GM18868 (cell line): ENCODE data around the gene MNX1.

ENCODE experiments used
- ATAC-seq: cut with Tn5 transposase; IDR thresholded peaks from one replicate; pipeline ENCODE4 v1.9.1; 2021; ENCODE audit warnings: mild to moderate bottlenecking, moderate library complexity; ENCODE audit not compliant: unreplicated experiment

MNX1 gene

DNA sequence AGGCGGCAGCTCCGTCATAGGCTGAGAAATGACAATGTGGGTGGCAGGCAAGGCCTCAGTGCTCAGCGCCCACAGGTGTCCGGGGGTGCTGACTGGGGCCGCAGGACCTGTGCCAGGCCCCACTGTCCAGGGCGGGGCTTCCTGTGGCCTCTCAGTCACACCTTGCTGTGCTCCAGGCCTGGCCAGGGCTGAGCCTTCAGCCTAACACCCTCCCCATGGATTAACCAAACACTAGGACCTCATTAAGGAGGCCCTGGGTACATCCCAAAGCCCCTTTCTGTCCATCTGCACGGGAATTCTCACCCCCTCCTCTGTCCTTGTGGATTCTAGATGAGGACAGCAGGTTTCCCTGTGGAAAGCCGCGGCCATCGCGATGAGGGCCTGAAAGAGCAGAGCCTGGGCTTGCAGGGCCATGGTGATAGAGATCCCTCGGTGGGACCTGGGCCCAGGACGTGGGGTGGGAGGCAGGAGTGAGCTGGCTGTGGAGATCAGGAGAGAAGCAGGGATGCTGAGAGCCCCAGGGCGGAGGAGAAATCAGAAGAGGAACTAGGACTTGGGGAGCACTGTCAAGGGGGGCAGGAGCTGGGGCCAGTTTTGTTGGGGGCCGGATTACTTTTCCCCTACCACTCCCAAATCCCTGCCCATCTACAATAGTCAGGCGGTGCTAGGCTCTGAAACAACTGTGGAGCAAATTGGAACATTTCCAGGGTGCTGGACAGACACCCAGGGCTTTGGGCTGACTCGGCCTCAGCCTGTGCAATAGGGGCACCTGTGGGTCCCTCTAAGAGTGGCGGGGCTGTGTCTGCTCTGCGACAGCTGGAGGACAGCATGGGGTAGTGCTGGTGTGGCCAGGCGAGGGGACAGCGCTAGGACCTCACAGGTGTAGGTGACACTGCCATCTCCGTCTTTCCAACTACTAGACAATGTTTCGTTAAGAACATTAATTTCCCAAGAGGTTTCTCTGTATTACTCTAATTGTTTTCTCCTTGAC lies 23.3 kb upstream of the MNX1 start:
- ATAC-seq: no peak

DNA sequence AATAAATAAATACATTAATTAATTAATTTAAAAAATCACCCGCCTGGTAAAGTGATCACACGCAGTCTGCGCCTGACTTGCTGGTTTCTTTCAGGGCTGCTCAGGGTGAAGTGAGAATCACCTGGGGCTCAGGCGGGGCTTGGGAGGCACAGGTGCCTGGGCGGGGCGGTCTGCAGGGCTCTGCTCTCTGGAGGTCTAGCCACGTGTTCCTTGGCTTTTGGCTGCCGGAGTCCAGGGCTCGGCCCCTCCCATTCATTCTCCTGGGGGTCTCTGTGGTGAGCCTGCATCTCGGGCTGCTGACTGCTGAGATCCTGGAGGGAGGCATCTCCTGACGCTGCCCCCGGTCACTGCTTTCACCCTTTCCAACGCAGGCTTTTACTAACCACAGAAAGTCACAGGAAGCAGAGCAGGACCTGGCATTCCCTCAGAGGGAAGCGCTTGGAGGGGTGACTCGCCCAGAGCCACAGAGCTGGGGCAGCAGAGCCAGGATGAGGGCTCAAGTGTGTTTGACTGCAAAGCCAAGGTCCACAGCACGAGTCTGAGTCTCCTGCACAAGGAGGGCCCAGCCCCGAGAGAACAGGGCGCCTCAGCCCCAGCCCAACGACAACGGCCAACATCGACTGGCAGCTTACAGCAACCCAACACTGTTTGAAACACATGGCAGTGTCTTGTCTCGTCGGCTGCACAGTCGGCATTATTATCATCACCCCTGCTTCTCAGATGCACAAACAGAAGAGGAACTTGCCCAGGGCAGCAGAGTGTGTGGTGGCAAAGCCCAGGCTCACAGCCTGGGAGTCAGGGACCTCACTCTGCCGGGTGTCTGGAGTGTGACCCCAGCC lies 22.4 kb upstream of the MNX1 start:
- no peak for ATAC-seq

DNA sequence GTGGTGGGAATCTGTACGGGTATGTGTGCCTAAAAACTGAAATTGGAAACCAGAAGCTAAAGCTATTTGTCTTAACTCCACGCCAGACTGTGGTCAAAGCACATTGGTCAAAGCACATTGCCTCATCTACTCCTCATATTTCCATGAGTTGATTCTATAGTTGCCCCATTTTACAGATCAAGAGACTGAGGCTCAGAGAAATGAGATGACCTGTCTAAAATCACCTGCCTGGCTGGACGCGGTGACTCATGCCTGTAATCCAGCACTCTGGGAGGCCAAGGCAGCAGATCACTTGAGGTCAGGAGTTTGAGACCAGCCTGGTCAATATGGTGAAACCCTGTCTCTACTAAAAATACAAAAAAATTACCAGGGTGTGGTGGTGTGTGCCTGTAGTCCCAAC lies 21.7 kb upstream of the MNX1 start:
- ATAC-seq: no peak

DNA sequence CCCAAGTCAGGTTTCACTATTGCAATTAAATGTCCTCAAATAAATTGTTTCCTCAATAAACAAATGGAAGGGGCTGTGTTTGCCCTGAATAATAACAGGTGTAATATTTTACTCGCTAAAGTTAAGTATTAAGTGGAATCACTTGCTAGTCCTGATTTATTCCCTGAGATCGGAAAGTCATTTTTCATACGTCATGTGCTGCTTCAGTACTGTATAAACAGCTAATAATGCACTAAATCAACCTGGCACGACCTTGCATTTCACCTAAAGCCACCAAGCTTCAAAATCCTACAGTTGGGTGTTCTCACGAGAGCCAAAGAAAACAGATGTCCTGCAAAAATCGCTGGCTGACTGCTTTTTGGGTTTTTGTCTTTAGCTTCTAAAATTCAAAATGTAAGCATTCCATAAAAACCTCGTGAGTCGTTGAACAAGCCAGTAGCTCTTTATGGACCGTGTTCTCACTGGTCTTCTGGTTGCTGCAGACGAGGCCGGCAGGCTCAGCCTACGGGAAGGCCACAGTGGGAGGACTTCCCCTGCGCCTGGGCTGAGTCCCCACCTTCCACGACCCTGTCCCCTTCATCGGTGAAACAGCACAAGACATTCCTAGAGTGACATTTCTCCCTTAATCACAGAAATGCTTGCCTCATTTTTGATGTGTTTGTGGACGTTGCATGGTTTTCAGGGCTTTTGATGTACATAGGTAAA lies 17.9 kb upstream of the MNX1 start:
- no peak for ATAC-seq

DNA sequence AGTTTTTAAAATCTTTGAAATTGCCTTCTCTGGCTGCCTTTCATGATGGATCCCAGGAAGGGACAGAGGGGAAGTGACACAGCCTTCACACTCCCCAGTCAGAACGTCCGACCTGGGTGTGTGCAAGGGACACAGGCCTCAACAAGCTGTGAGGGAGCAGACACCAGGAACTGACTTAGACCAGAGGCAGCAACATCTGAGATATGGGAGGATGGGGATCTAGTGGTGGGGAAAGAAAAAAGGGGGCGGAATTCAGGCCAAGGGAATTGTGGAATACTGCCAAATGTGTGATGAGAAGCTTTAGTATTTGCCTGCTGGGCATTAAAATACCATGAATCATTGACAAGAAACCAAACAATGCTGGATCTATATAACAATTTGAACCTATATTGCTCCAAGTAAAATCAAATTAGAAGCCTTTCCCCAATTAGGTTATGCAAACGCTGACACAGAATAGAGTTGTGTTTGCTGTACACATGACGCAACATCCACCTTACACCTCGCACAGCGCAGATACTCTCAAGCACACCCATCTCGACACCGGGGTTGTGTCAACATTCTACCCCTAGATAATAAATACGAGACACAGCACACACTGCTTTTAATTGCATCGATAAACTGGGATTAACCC lies 17.2 kb upstream of the MNX1 start:
- ATAC-seq: no peak

DNA sequence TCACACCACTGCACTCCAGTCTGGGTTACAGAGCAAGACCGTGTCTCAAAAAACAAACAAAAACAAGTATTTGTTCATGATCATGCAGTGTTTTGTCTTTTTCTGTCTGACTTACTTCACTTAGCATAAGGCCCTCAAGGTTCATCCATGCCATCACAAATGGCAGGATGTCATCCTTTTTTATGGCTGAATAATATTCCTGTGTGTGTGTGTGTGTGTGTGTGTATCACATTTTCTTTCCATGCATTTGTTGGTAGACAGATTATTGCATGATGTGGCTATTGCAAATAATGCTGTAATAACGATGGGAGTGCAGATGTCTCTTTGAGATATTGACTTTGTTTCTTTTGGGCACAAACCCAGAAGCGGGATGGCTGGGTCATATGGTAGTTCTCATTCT lies 14.3 kb upstream of the MNX1 start:
- ATAC-seq: no peak

DNA sequence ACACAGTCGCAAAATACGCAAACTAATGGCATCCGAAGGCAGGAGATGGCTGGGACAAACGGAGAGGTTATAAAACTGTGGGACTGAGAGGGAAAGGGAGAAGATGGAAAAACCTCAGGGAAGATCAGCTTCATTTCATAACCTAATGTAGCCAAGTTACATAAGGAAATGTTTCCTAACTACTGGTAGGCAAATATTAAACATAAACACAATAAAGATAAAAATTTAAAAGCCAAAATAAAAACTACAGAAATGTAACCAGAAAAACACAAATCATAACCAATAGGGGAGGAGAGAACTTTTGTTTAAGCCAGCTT lies 13.1 kb upstream of the MNX1 start:
- ATAC-seq: no peak

DNA sequence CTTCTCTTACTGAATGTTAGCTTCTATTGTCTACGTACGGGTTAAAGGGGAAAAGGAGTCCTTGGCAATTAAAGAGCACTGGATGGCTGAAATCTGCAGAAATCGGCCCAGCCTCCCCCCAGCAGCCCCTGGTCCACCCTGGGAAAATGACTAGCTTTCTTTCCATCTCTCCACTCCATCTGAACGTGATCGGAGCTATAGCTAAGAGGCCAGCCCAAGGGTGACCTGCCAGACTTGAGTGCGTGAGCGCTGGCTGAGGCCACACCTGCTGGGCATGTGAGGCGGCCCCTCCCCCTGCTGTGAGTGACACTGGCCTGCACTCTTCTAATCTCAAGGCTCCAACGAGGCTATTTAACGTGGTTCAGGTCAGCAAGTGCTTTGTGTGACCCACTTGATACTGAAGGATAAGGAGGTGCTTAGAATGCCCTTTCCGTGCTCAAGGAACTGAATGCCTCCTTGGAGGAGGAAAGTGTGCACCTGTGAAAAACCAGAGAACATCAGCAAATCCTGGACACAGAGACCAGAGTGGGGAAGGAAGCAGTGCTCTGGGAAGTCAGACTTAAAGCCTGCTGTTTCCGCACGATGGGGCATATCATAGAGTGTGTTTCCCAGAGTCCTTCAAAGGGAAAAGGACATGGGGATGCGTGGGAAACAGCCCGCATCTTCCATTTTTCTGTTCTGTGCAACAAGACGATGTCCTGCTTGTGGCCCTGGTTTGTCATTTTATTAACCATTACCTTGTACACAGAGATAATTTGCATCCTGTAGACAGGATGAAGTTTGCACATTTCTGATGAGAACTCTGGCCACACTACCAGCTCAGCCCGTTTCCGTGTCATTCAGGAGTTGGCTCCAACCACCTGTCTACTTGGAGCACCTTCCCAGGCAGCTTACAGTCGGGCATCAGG lies 12.5 kb upstream of the MNX1 start:
- ATAC-seq: no peak

DNA sequence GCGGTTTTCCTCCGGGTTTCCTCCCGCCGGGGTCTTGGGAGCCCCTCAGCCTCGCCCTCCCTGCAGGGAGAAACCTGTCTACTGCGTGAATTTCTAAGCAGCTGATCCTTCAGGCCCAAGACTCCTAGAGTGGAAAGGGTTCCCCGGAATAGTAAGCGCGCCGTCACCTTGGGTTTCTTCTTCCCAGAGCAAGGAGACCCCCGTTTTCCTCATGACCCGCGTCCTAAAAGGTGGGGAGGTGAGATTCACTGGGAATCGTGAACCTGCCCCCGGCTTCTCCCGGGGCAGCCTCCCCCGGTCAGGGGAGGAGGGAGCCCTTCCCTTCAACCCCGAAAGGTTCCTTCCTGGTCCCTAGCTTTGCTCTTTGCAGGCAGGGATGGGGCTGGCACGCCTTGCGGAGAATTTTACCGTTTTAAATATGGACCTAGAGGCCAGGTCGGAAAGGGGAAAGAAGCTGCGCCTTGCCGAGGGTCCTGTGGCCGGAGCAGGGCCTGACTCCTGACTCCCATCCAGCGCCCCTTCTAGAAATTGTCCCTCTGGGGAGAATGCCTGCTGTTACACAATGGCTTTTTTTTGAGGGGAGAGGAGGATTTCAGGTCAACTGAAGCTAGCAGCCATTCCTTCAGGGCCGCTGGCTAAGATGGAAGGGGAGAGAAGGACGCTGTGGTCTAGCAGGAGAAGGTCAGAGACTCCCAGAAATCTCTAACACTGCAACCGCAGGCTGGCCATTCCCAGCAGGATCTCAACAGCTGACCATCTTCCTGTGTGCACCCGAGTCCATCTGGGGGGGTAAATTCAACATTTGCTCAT lies 11.6 kb upstream of the MNX1 start:
- ATAC-seq: no peak

DNA sequence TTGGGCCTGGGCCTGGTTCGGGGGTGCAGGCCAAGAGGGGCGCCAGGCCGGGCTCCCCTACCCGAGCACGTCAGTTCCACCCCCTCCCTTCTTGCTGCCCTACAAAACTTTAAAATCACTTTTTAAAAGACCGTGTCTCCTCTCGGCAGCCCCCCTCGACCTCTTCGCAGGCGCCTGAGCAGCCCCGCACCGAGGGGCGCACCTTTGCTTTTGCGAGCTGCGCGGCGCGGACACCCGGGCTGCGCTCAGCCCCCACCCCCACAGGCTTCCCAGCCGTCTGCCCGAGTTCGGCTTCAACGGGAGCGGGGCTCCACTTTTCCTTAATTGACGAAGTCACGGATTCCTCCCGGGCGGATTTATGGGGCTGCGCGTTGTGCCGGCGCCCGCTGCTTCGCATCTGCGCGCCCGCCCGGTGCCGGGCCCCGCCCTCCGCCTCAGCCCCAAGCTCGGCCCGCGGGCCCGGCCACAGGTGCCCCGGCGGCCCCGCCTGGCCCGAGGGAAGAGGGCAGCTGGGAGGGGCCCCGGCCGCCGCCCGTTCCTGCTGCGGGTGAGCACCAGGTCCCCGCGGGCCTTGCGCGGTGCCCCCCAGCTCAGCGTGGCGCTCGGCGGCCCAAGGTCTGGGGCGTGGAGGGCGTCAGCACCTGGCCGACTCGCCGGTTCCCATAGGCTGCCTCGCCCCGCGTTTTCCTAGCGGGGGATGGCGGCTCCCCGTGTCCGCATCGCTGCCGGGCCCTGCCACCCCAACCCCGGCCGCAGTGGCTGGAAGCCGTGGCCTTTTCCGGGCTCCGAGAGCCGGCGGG lies 10.8 kb upstream of the MNX1 start:
- no peak for ATAC-seq

DNA sequence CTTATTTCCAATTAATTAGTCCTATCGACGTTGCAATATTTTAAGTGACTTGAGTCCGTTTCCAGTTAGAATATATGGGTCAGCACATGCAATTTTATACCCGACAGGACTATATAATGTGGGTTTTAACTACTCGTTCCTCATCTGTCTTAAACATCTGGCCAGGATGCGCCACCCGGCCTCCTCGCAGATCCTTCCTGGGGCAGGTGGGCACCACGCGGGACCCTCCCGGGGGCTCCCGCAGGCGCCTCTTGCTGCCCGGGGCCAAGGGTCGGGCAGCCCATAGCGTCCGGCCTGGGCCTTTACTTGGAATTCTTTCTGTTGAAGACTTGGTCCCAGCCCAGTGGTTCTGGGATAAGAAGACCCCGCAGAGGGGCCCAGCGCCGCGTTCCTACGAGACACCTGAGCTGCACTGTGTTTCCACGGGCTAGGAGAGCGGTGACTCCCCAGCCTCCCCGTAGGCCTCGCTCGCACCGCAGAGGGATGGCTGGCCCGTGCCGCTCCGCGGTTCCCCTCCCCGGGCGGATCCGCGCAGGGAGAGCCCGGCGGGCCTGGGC lies 10.1 kb upstream of the MNX1 start:
- no peak for ATAC-seq

DNA sequence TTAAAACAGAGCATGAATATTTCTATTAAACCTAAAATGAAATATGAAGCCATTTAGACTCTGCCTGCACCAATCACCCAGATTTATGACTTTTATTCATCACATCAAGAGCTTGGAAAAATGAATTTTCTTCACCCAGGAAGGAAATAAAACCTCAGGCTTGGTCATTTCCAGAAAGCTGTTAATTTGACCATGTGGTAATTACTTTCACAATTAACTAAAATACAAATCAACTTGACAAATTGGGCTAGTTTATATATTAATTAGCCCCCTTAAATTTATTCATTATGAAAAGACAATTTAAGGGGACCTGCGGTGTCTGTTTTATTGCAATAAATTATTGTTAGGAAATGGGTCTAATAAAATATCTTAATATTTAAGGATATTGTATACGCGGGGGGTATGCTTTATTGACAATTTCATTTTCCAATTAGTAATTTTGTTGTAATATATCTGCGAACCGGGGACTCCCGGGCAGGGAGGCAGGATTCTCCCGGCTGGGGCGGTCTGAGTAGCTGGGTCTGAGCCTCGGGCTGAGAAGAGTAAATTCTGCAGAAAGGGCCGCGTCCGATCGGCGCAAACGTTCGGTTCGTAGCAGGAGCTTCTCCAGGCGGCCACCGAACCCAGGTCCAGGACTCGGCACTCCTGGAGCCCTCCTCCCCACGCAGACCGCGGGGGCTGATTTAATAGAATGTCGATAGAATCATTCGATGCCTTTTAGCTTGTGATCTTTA lies 9.4 kb upstream of the MNX1 start:
- ATAC-seq: no peak

DNA sequence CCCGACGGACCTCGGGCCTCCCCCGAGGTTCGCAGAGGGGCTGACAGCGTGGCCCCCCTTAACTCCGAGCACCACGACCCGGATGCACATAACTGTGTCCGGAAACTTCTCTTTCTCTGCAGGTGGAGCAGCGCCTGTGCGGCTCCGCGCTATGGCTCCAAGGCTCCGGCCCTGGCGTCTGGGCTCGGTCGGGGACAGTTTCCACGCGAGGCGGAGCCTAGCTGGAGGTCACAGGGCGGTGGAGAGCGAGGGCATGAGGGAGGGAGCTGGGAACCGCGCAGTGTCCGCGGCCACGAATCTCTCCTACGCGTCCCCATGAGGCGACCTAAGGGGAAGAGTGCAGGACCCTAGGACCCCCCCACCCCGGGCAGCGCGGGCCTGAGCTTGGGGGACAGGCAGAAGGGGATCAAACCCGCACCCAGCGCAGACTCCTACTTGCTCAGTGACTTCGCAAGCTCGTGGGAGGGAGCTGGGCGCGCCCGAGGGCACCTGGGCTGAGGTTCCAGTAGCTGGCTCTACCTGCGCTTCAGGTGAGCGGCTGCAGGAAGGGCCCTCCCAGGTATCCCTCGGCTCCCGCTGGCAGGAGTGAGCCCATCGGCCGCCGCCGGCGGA lies 8.6 kb upstream of the MNX1 start:
- no peak for ATAC-seq

DNA sequence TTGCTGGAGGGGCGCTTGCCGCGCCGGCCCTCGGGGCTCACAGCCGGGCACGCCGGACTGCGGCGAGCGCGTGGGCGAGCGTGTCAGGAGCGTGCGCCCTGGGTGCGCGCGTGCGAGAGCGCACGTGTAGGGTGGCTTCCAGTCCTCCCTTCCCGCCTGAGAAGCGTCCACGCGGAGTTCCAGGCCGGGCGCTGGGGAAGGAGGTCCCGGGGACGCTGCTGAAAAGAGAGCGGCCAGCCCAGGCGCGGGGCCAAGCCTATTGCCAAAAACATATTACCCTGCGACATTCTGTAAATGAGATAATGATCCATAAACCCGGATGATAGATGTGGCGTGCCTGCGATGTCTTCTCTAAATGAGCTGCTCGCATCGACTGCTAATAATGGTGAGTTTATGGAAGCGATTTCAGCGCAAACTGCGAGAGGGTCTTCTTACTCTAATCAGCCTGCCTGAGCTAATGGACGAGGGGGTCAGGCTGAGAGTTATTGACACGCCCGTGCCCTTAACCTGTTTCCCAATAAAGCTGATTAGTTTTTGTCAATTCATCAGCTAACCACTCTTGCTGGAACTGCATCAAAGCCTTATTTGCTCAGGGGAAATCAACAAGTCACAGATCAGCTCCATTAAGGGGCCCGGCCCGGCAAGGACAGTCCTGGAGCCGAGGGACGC lies 8.0 kb upstream of the MNX1 start:
- ATAC-seq: no peak

DNA sequence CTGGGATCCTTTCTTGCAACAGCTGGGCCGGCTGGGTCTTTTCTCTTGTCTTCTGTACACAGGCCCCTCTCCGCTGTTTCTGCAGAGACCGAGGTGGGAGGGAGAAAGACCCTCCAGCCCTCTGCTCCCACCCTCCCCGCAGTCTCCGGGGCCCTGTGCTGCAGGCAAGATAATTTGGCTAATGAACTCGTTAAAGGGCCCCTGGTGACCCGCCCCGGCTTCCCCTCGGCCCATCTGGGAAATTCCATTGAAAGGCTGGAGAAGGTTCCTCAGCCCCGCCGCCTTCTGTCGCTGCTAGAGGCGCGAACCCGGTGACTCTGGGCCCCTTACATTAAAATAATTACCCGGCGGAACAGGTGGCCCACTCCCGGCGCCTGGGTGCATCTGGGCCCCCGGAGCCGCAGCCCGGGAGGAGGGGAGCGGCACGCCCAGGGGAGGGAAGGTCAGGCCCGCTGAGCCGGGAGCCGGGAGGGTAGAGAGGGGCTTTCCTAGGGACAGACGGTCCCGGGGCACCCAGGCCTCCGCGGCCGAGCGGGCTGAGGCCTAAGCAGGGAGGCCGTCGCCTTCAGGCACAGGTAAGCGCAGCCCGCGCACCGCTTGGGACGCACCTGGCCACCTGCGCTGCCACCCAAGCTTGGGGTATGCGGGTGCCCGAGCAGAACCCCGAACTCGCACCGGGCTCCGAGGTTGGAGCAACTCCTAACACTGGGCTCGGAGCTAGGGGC lies 7.3 kb upstream of the MNX1 start:
- ATAC-seq: no peak

DNA sequence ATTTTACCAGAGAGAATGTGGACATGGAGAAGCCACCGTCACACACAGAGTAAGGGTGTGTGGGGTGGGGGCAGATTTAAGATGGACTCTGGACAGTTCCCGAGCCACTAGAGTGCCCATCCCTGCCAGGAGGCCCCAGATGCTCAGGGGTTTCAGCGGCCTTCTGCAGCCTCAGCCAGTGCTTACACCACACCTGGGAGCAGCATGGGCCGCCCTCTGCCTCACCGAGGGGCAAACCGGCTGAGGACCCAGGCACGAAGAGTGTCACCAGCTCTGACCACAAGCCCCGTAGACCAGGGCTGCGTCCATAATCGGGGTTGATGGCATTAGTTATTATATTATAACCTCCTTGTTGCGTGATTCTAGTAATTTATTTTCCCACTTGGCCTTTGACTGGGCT lies 6.7 kb upstream of the MNX1 start:
- ATAC-seq: no peak
